ENCODE results near the gene NADK. TPM values are rescaled to one million over a fixed set of nuclear protein-coding genes. Genes with fewer than 3 reads are reported as not detected.

Gene NADK
- total and polyA plus RNA-seq, 2 of the 13 experiments (the other 11 are each of a cell fraction or from before 2014, with no cell fraction given), result 56.6 to 60.1 TPM

- peak; percentile 77 for TF ChIP-seq ZNF770 (CRISPR knock-in tag; IDR thresholded peaks at IDR 0.05)
- TF ChIP-seq PRDM4 (CRISPR knock-in tag; IDR thresholded peaks at IDR 0.05; ENCODE audit: borderline replicate concordance), result no peak
- no peak for TF ChIP-seq ZNF562 (CRISPR knock-in tag; IDR thresholded peaks at IDR 0.05; ENCODE audit: borderline replicate concordance)
- TF ChIP-seq ZBTB3 (CRISPR knock-in tag; IDR thresholded peaks at IDR 0.05; ENCODE audit: borderline replicate concordance, low read depth), result no peak
- TF ChIP-seq ZNF224 (CRISPR knock-in tag; IDR thresholded peaks at IDR 0.05), result no peak
- no peak for TF ChIP-seq ZNF205 (CRISPR knock-in tag; IDR thresholded peaks at IDR 0.05)
- TF ChIP-seq CEBPB (IDR thresholded peaks at IDR 0.05; ENCODE audit: borderline replicate concordance, low read depth, low read length), result no peak
- no peak for TF ChIP-seq ZBTB25 (CRISPR knock-in tag; IDR thresholded peaks at IDR 0.05)
- no peak for TF ChIP-seq ZNF670 (CRISPR knock-in tag; IDR thresholded peaks at IDR 0.05; ENCODE audit: borderline replicate concordance)
- TF ChIP-seq ZNF775 (CRISPR knock-in tag; IDR thresholded peaks at IDR 0.05; ENCODE audit: borderline replicate concordance), result no peak
- no peak for TF ChIP-seq TFAP4 (IDR thresholded peaks at IDR 0.05; ENCODE audit: borderline replicate concordance, low read depth)
- TF ChIP-seq FOXM1 (CRISPR knock-in tag; IDR thresholded peaks at IDR 0.05), result no peak
- no peak for TF ChIP-seq ZMYM3 (CRISPR knock-in tag; IDR thresholded peaks at IDR 0.05)
- no peak for TF ChIP-seq E2F5 (CRISPR knock-in tag; conservative IDR thresholded peaks at IDR 0.05)
- no peak for TF ChIP-seq ZNF569 (CRISPR knock-in tag; IDR thresholded peaks at IDR 0.05; ENCODE audit: borderline replicate concordance)
- TF ChIP-seq YEATS4 (CRISPR knock-in tag; IDR thresholded peaks at IDR 0.05; ENCODE audit: borderline replicate concordance), result 0 out of 2 replicates have a peak, but pooled peaks have one; percentile 38
- TF ChIP-seq ZNF724P (CRISPR knock-in tag; IDR thresholded peaks at IDR 0.05; ENCODE audit: borderline replicate concordance), result no peak
- no peak for TF ChIP-seq ZNF350 (CRISPR knock-in tag; IDR thresholded peaks at IDR 0.05; ENCODE audit: borderline replicate concordance, low read depth)
- no peak for TF ChIP-seq IKZF1 (IDR thresholded peaks at IDR 0.05)
- no peak for TF ChIP-seq ZNF557 (CRISPR knock-in tag; IDR thresholded peaks at IDR 0.05)
- no peak for TF ChIP-seq MXD3 (CRISPR knock-in tag; IDR thresholded peaks at IDR 0.05)
- TF ChIP-seq ZNF567 (CRISPR knock-in tag; IDR thresholded peaks at IDR 0.05; ENCODE audit: borderline replicate concordance), result no peak
Measured at GRCh38 chr1:1768249-1768992, 9.8 kb downstream of the NADK start (continued).

Data from HepG2 (cell line).